Thyroid gland (tissue), 4 donors: ENCODE results near the gene LMO7. TPM values are rescaled to one million over a fixed set of nuclear protein-coding genes. Genes with fewer than 3 reads are reported as not detected.
"Not testable (repeated sequence)": the region's sequence is repeated elsewhere in the genome, so short reads cannot be mapped to it uniquely, and the experiment has no call there.

Experiments
- DNase-seq, 2 donors: peaks; one replicate each; pipeline ENCODE4 v3.0.0-alpha.2; 2019
- H3K27ac ChIP-seq, 3 donors: fragments of 200-600 bp; sonication (generic); 1 replicate in 2 of 3; 2 replicates in 1 of 3; pipeline ENCODE4 v1.5.1; 2016 to 2019; ENCODE audit warnings: mild to moderate bottlenecking in 1 of 3, moderate library complexity in 1 of 3
- H3K27me3 ChIP-seq: fragments of 200-600 bp; sonication (generic); one replicate; pipeline ENCODE4 v1.5.1; 2019
- H3K36me3 ChIP-seq, 2 donors: fragments of 200-600 bp; sonication (generic); one replicate each; pipeline ENCODE4 v1.5.1; 2016 to 2019
- H3K4me1 ChIP-seq, 2 donors: fragments of 200-600 bp; sonication (generic); one replicate each; pipeline ENCODE4 v1.5.1; 2017 to 2019
- H3K4me3 ChIP-seq, 3 donors: fragments of 200-600 bp; sonication (generic); replicated peaks in 1 of 3; 1 replicate in 2 of 3; 2 replicates in 1 of 3; pipeline ENCODE4 v1.5.1; 2016; ENCODE audit warnings: mild to moderate bottlenecking in 1 of 3
- H3K9me3 ChIP-seq: fragments of 200-600 bp; sonication (generic); one replicate; pipeline ENCODE4 v1.5.1; 2017
- CTCF ChIP-seq, 6 experiments: fragments of 200-600 bp in 3 of 6; fragments of 450-650 bp in 3 of 6; sonication (generic) in 3 of 6; IDR thresholded peaks; one replicate each; pipeline ENCODE4 v1.5.1; 2016 to 2019; ENCODE audit warnings: antibody characterized with exemption in 6 of 6, mild to moderate bottlenecking in 2 of 6, inconsistent platforms in 1 of 6, moderate library complexity in 1 of 6
- POLR2A ChIP-seq, 2 donors: fragments of 450-650 bp; IDR thresholded peaks; one replicate each; pipeline ENCODE4 v1.6.1; 2017; ENCODE audit warnings: antibody characterized with exemption in 2 of 2, mild to moderate bottlenecking in 2 of 2, moderate library complexity in 1 of 2
- WGBS, 2 donors: methylation state at CpG; one replicate each; pipeline ENCODE4 v1.1.5; 2017; 5-methylcytosine and 5-hydroxymethylcytosine counted together
- intact Hi-C: fragments of 100-400 bp; cut with DNase I; formaldehyde crosslinking; loops from one replicate; pipeline ENCODE4 v1.15.1; 2023
- total RNA-seq, 4 donors: library from RNA; depleted of rRNA; stranded (reverse); fragments of >200 nt; gene quantifications; one replicate each; pipeline ENCODE4 v1.2.3, GENCODE V29; 2016

LMO7 gene
- total RNA-seq, 4 donors from 2014 or later, result 129 to 218 (median 185) TPM

GRCh38 chr13:75790198-75790970 lies 154.3 kb downstream of the LMO7 start:
- H3K27ac ChIP-seq, result peak overlapping the region in 2 of 3 donors; percentile 29 to 58
- TF ChIP-seq POLR2A (IDR thresholded peaks at IDR 0.05) (no peak), CTCF (IDR thresholded peaks at IDR 0.05) (no peak)
- intact Hi-C loops, result no loop called here
- no peak overlapping the region for H3K4me3 ChIP-seq
- no peaks in the 10 kb centered on the region for H3K27me3 ChIP-seq
- no peaks in the 10 kb centered on the region for H3K36me3 ChIP-seq
- peaks cover 41 to 58% of the 10 kb centered on the region in 2 donors for H3K4me1 ChIP-seq
- H3K9me3 ChIP-seq, result no peaks in the 10 kb centered on the region
- no peak for DNase-seq
- 95 to 99% methylated on average over 4 of the region's 4 CpGs for WGBS, 2 donors

GRCh38 chr13:75792526-75793187 lies 156.5 kb downstream of the LMO7 start:
- Histone ChIP-seq H3K4me3 (no peak overlapping the region), H3K27ac (peak overlapping the region in 2 of 3 donors; percentile 47 to 76), H3K4me1 (peaks cover 38 to 51% of the 10 kb centered on the region in 2 donors), H3K36me3 (peaks cover 0 to 6% of the 10 kb centered on the region in 2 donors), H3K27me3 (no peaks in the 10 kb centered on the region), H3K9me3 (no peaks in the 10 kb centered on the region)
- peak in 1 of 2 donors; percentile 19 for DNase-seq
- 63 to 69% methylated on average over 3 of the region's 3 CpGs for WGBS, 2 donors
- intact Hi-C loops, result no loop called here
- TF ChIP-seq POLR2A (IDR thresholded peaks at IDR 0.05) (no peak), CTCF (IDR thresholded peaks at IDR 0.05) (no peak)

GRCh38 chr13:75793188-75793567 lies 157.0 kb downstream of the LMO7 start:
- DNase-seq, H3K9me3 ChIP-seq, intact Hi-C loops, H3K4me3 ChIP-seq, H3K36me3 ChIP-seq, H3K27me3 ChIP-seq: not testable (repeated sequence)
- WGBS, 2 donors, result 88% methylated on average over 9 of the region's 9 CpGs
- peaks cover 32 to 48% of the 10 kb centered on the region in 2 donors for H3K4me1 ChIP-seq
- H3K27ac ChIP-seq, result peak overlapping the region in 2 of 3 donors; percentile 47 to 76

GRCh38 chr13:75794663-75795062 lies 158.5 kb downstream of the LMO7 start:
- Histone ChIP-seq H3K27me3 (no peaks in the 10 kb centered on the region), H3K9me3 (no peaks in the 10 kb centered on the region), H3K27ac (no peak overlapping the region), H3K36me3 (peaks cover 0 to 6% of the 10 kb centered on the region in 2 donors), H3K4me3 (no peak overlapping the region), H3K4me1 (peaks cover 17 to 33% of the 10 kb centered on the region in 2 donors)
- no peak for TF ChIP-seq CTCF (IDR thresholded peaks at IDR 0.05)
- TF ChIP-seq POLR2A (IDR thresholded peaks at IDR 0.05), result no peak
- intact Hi-C loops, result no loop called here
- WGBS, 2 donors, result 91 to 94% methylated on average over 1 of the region's 1 CpG
- no peak for DNase-seq

- Histone ChIP-seq H3K4me3 (no peak overlapping the region), H3K27me3 (no peaks in the 10 kb centered on the region), H3K4me1 (peaks cover 11 to 27% of the 10 kb centered on the region in 2 donors), H3K9me3 (no peaks in the 10 kb centered on the region), H3K36me3 (peaks cover 0 to 6% of the 10 kb centered on the region in 2 donors), H3K27ac (no peak overlapping the region)
- TF ChIP-seq POLR2A (IDR thresholded peaks at IDR 0.05) (no peak), CTCF (IDR thresholded peaks at IDR 0.05) (no peak)
- no peak for DNase-seq
- intact Hi-C loops, result no loop called here
- WGBS, 2 donors, result 97 to 99% methylated on average over 2 of the region's 2 CpGs
These were observed 159.1 kb downstream of the LMO7 start for GRCh38 chr13:75795274-75795673.
